T-helper 22 cell (primary cell): ENCODE data around the gene FEN1.

Source experiments
- DNase-seq: peaks from one replicate; pipeline ENCODE4 v3.0.0-alpha.2; 2020; ENCODE audit warnings: low read depth

The FEN1 gene, protein sequence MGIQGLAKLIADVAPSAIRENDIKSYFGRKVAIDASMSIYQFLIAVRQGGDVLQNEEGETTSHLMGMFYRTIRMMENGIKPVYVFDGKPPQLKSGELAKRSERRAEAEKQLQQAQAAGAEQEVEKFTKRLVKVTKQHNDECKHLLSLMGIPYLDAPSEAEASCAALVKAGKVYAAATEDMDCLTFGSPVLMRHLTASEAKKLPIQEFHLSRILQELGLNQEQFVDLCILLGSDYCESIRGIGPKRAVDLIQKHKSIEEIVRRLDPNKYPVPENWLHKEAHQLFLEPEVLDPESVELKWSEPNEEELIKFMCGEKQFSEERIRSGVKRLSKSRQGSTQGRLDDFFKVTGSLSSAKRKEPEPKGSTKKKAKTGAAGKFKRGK

DNA sequence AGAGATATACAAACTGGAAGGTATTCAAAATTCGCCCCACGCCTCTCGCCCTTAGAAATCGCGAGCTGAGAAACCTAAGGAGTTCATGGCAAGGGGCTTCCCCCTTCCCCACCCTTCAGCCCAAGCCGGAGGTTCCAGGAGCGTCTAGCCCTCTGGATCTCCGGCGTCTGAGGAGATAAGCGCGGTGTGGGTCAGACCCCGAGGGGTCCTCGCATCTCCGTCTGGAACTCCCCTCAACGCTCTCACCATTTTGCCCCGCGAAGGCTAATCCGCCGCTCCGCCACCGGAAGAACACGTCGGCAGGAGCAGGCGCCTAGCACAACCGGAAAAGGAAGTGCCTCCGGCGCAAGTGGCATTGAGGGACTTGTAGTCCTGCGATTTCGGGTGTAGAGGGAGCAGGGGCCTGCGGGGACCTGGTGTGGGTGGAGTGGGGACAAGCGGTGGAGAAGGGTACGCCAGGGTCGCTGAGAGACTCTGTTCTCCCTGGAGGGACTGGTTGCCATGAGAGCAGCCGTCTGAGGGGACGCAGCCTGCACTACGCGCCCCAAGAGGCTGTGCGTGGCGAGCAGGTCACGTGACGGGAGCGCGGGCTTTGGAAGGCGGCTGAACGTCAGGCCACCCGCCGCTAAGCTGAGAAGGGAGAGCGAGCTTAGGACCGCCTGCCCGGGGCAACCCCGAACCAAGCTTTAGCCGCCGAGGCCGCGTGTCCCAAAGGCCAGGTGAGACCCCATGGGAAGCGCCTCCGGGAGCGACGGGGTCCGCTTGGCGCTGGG is at the start of gene FEN1, which contains the start of gene TMEM258:
Gene FEN1 (plus strand): TSS at position 602 of the 773 bp plus-strand sequence. CDS start 2,451 bp downstream, outside the sequence.
Gene TMEM258 (minus strand): TSS at position 290 of the 773 bp plus-strand sequence. CDS start 41 bp downstream, at position 249.
- DNase-seq = peak; percentile 79

DNA sequence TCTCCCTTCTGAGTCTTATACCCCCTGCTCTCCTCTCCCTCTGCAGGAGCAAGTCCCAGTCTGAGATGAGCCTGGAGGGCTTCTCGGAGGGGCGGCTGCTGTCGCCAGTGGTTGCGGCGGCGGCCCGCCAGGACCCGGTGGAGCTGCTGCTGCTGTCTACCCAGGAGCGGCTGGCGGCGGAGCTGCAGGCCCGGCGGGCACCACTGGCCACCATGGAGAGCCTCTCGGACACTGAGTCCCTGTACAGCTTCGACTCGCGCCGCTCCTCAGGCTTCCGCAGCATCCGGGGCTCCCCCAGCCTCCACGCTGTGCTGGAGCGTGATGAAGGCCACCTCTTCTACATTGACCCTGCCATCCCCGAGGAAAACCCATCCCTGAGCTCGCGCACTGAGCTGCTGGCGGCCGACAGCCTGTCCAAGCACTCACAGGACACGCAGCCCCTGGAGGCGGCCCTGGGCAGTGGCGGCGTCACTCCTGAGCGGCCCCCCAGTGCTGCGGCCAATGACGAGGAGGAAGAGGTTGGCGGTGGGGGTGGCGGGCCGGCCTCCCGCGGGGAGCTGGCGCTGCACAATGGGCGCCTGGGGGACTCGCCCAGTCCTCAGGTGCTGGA is 49.1 kb upstream of the FEN1 start:
- no peak for DNase-seq

DNA sequence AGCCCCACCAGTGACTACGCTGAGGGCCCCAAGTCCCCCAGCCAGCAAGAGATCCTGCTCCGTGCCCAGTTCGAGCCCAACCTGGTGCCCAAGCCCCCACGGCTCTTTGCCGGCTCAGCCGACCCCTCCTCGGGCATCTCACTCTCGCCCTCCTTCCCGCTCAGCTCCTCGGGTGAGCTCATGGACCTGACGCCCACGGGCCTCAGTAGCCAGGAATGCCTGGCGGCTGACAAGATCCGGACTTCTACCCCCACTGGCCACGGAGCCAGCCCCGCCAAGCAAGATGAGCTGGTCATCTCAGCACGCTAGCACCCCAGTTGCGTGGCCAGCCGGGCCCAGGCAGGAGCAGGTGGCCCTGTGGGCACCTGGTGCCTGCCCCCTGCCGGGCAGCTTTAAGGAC is 48.5 kb upstream of the FEN1 start:
- no peak for DNase-seq

DNA sequence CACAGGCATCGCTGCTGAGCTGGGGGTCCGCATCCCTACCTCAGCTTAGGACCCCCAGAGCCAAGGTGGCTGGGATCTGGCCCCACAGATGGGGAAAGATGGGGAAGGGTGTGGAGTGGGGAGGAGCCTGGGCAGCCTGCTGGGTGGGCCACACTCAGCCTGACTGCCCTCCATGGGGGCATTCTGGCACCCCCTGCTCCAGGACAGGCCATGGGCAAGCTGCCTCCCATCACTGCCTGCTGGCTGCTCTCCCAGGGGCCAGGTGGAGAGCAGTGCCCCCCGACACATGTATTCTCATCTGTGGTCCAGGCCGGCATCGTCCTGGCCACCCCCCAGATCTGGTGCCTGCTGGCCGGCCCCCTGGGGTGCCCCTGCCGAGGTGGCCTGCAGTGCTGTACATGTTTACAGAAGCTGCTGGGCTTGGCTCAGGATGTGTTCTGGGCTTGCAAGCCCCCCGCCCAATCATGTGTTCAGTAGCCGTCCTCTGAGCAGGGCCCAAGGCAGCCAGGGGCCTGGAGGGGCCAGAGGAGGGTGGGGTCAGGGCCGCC is 48.0 kb upstream of the FEN1 start:
- no peak for DNase-seq

DNA sequence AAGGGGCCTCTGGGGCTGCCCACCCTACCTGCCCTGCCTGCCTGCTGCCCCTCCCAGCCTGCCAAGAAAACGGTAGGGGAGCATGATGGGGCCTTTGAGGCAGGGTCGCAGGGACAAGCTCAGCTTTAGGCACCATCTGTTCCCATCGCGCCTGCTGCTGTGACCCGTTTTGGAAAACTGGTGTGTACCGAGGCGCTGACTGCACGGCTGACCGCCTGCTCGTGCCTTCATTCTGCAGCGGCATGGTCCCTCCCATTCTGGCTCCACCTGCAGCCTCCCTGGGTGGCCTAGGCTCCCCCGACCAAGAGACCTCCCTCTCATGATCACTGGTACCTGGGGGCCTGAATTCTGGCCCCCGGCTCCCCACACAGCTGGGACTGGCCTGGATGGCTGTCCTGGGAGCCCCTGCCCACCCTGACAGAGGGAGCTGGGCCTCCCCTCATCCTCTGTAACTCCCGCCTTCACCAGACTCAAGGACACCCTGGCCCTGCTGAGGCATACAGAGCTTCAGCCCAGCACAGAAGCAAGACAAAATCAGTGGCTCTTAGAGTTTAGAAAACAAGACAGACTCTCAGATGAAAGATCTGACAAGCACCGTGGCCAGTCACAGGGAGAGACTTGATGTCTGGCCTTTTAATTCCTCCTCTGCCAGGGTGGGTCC is 46.8 kb upstream of the FEN1 start:
- no peak for DNase-seq

DNA sequence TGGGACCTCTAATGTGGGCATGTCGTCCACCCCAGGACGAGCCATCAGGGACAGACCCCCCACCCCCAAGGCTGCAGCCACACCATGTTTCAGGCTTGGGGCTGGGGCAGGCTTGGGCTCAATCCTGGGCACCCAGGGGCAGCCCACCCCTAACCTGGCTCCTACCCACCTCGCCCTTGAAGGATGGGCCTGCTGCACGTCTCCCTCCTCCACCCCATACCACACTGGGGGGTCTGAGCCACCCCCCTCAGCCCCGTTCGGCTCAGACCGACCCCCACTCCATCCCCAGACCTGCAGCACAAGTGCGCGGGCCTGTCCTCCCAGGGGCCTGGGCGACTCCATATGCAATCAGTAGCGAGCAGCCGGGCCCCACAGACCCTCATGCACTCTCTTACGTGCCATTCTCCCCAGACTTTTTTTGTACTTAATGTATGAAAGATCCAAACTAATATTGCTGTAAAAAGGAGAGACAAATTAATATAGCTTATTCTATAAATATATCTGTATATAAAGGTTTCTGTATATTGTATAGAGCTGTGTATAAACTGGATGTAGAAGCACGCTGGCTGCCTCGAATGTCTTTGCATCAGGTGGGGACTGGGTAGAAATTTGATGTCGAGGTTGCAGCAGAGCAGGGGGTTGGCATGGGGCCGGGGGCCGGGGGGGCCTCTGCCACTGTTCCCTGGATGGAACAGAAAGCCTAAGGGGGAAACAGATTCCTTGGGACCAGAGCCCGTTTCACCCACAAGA is 46.1 kb upstream of the FEN1 start:
- DNase-seq = no peak

DNA sequence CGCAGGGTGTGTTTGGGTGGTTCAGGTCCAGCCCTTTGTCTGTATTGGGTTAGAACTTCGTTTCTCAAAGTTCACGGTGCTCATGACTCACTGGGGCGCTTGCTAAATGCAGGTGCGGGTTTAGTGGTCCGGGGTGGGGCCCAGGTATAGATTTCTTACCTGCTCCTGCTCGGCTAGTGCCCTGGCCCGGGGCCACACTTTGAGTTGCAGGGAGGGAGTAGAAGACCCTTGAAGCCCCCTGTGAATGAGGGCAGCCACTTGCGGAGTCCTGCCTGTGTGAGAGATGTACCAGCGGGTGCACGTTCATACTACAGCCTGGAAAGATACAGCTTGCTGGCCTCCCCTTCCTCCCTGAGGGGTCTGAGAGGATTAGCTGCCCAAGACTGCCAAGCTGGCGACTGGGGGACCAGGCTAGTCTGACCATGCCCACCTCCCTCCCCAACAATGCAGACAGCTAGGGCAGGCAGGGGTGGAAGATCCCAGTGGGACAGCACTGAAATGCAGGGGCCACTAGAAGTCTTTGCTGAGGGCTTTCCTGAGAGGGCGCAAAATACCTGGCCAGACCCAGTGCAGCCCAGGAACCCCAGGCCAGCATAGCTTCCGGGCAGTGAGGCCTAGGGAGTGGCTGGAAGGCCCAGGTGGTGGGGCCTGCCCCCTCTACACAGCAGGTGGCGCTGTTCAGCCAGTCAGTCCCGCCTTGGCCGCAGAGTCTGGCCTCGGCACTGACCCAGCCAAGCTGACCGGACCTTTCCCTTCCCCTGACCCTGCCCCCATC is 45.3 kb upstream of the FEN1 start:
- no peak for DNase-seq

DNA sequence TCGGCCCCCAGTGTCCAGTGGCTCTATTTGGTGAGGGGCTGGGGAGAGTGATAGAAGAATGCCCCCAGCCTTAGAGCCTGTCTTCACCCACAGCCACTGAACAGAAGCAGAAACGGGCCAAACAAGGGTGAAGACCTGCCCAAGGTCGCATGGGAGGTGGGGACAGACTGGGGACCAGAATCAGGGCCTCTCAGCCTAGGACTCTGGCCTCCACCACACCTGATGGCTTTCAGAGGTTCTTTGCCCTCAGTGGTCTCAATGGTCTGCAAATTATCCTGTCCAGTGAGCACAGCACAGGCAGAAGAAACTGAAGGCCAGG is 44.8 kb upstream of the FEN1 start:
- DNase-seq = no peak

DNA sequence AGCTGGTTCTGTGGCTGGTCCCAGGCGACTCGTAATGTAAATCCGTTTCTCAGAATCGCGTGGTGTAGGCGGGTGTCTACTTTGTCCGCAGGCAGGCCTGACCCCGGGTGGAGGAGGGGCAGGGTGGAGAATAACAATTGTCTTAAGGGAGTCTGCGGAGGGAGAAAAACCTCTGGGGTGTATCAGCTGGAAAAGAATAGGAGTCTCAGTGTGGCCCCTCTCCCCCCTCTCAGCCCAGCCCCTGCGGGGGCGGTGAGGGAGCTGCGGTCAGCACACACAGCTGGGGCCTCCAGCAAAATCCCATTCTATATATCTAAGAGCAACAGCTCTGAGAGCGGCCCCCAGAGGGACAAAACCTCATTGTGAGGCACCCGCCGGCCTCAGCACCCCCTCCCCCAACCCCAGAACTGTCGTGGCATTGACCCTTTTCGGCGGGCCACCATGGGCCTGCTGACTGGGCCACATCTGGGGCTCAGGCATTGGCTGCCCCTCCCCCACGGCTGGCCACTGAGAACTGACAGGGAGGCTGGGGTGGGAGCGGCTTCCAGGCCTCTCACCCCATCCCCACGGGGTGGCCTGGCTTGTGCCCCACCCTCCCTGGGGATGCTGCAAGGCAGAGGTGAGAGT is 43.0 kb upstream of the FEN1 start:
- no peak for DNase-seq

DNA sequence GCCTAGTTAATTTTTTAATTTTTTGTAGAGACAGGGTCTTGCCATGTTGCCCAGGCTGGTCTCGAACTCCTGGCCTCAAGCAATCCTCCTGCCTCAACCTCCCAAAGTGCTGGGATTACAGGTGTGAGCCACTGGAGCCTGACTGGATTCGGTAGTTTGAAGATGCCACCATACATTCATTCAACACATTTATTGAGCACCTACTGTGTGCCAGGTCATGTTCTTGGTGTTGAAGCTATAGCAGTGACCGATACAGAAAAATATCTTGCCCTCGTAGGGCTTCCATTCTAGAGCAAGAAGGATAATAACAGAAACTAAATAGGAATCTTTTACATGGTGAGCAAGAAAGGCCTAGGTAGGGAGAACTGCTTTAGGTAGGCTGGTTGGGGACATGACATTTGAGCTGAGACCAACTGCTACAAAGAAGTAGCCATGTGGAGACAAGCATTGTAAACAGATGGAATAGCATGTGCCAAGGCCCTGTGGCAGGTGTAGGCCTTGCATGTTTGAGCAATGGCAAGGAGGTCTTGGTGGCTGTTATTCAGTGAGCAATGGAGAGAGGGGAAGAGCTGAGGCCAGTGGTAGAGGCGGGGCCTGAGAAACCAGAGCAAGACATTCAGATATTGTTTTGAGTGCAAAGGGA is 42.0 kb upstream of the FEN1 start:
- no peak for DNase-seq

DNA sequence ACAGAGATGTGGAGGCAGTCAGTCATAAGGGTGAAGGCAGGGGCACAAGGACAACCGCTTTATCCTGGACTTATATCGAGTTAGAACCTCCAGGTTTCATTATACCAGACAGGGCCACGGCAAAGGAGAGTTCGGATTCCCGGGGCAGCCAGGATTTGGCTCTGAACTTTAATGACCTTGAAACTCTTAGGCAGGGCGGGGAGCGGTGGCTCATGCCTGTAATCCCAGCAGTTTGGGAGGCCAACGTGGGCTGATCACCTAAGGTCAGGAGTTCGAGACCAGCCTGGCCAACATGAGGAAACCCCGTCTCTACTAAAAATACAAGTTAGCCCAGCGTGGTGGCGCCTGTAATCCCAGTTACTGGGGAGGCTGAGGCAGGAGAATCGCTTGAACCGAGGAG is 41.3 kb upstream of the FEN1 start:
- DNase-seq = no peak

DNA sequence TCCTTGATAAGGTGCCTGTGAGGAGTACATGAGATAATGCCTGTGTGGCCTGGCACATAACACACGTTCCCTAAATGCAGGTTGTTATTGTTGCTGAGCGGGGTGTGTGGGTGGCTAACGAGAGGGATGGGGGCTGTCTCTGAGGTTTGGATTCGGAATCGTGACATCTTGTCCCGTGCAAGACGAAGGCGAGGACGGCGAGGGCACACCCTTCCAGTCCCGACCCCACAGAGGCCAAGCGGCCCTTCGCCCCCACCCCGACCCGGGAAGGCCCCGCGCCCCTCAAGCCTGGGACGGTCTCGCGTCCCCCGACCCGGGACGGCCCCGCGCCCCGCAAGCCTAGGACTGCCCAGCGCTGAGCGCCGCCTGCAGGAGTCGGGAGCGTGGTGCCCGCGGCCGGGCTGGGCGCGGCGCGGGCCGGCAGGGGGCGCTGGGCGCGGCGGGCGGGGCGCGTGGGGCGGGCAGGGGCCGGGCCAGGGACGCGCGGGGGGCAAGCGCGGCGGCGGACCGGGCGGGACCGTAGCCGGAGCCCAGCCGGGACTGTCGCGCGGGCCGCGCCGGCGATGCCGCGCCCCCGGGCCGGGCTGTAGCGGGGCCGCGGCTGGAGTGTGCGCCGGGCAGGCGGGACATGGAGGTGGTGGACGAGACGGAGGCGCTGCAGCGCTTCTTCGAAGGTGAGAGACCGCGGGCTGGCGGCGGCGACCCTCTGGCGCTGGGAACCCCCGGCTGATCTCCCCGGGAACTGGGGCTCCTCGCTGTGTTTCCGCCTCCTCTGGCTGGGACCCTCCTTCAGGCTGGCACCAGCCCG is 40.4 kb upstream of the FEN1 start, which contains the start of gene MYRF:
Gene MYRF (plus strand): TSS at position 520 of the 808 bp plus-strand sequence. CDS start 109 bp downstream, at position 629.
- peak; percentile 30 for DNase-seq

DNA sequence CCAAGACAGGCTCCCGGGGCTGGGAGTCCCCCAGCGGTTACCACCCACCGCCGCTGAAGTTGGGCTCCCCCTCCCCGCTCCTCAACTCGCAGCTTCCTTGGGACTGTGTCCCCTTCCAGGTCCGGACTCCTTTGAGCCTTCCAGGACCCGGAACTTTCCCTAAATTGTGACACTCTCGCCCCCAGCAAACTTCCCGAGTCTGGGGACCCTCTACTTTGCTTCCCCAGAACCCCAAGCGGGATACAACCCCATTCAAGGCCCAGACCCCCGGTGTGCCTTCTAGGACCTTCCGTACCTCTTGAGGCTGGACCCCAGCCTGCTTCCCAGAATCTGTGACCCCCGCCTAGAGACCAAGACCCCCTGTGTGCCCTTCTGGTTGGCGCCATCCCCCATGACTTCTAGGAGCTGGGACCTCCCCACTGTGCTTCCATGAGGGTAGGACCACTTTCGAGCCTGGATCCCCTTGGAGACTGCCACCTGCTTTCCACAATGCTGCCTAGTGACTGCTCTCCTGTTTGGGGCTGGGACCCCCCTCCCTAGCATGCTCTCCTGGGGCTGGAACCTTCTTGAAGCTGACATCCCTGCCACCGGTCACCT is 39.7 kb upstream of the FEN1 start:
- no peak for DNase-seq

DNA sequence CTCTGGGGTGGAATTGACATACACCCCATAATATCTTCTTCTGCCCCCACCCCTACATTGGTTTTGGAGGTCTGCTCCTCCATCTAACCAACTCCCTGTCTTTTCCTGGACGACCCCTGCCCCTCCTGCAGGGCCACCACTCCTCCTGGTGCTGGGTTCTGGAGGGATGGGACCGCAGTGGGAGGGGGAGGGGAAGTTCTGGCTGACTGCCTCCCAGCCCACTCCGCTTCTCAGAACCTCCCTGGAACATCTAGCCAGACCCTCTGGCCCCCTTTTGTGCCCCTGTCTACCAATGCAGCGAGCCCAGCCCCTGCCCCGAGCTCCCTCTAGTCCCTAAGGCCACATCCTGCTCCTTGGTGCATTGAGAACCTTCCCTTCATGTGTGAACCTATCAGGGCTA is 39.0 kb upstream of the FEN1 start:
- no peak for DNase-seq

DNA sequence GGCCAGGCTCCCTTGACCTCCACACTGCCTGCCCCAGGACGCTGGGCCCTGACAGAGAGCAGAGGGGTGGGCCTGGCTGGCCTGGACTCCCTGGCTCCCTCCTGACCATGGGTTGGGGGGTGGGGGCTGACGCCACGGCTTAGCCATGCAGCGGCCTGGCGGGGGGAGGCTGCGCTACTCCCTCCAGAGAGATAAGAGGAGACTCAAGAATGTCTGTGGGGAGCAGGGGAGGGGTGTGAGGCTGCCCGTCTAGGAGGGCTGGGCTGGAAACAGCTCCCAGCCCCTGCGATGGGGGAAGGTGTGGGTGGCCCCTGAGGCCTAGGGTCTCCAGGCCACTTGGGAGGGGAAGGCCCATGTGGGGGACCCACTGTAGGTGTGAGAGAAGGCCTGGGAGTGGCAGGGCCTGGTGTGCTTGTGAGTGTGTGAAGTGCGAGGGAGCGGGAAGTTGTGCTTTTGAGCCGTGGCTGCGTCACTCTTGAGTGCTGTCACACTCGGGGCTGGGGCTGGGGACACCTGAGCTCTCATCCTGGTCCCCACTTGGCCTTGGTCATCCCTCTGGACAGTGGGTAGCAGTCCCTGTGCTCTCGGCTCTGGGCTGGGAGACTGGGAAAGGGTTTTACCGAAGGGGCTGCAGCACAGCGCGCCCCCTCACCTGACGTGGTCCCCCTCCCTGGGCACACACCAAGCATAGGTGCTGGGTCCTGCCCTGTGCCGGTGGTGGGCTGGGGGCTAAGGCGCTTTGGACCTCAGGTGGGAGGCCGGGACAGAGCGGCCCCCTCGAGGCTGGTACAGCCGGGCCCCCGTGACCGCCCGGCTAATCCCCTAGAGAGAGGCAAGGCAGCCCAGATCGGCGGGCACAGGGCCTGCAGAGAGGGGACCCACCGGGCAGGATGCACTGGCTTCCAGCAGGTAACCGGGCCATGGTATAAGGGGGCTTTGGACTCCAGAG is 37.9 kb upstream of the FEN1 start:
- no peak for DNase-seq

DNA sequence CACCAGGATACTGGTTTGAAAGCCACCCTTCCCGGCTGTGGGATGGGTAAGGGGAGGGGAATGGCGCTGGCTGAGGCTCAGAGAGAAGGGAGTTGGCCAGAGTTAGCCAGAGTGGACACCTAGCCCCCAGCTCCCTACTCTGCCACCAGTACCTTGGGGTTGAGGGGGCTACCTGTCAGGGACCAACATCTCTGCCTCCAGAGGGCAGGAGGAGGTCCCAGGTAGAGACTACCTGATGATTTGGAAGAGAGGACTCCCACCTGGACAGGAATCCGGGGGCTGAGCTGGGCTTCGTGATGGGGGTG is 36.6 kb upstream of the FEN1 start:
- no peak for DNase-seq
